KMS-11 (cell line): Measurements from ENCODE around the gene TEAD1.

ENCODE experiments used
- H2AFZ ChIP-seq: fragments of 200-600 bp; sonication (generic); 2 replicates; pipeline ENCODE4 v1.6.1; 2016; ENCODE audit warnings: antibody characterized with exemption, mixed run types, low read depth
- H3K27ac ChIP-seq: fragments of 200-600 bp; sonication (generic); 2 replicates; pipeline ENCODE4 v1.6.1; 2016; ENCODE audit warnings: mild to moderate bottlenecking, mixed run types
- H3K27me3 ChIP-seq: fragments of 200-600 bp; sonication (generic); 2 replicates; pipeline ENCODE4 v1.6.1; 2017; ENCODE audit warnings: mild to moderate bottlenecking, low read depth, mixed run types, moderate library complexity; ENCODE audit not compliant: insufficient read depth
- H3K36me3 ChIP-seq: fragments of 200-600 bp; sonication (generic); 2 replicates; pipeline ENCODE4 v1.6.1; 2017; ENCODE audit warnings: mild to moderate bottlenecking, mixed run types; ENCODE audit not compliant: insufficient read depth
- H3K4me1 ChIP-seq: fragments of 200-600 bp; sonication (generic); 2 replicates; pipeline ENCODE4 v1.6.1; 2016; ENCODE audit warnings: mild to moderate bottlenecking, low read depth, mixed run types; ENCODE audit not compliant: poor library complexity, severe bottlenecking
- H3K4me2 ChIP-seq: fragments of 200-600 bp; sonication (generic); 2 replicates; pipeline ENCODE4 v1.7.0; 2016; ENCODE audit warnings: mild to moderate bottlenecking, mixed run types
- H3K4me3 ChIP-seq: fragments of 200-600 bp; sonication (generic); IDR thresholded peaks from 2 replicates; pipeline ENCODE4 v1.6.1; 2017; ENCODE audit warnings: low read depth, low read length, mixed read lengths; ENCODE audit not compliant: insufficient read depth
- H3K79me2 ChIP-seq: fragments of 200-600 bp; sonication (generic); 2 replicates; pipeline ENCODE4 v1.6.1; 2016; ENCODE audit warnings: low read depth, mixed run types; ENCODE audit not compliant: insufficient read depth
- H3K9ac ChIP-seq: fragments of 200-600 bp; sonication (generic); 2 replicates; pipeline ENCODE4 v1.6.1; 2016; ENCODE audit warnings: mild to moderate bottlenecking, mixed run types
- H4K20me1 ChIP-seq: fragments of 200-600 bp; sonication (generic); 2 replicates; pipeline ENCODE4 v1.6.1; 2016; ENCODE audit warnings: mild to moderate bottlenecking, mixed run types; ENCODE audit not compliant: insufficient read depth
- CTCF ChIP-seq: fragments of 200-600 bp; sonication (generic); conservative IDR thresholded peaks from 2 replicates; pipeline ENCODE4 v1.6.1; 2017; ENCODE audit warnings: low read depth, mild to moderate bottlenecking, antibody characterized with exemption, low read length, moderate library complexity, mixed read lengths

TEAD1 gene

GRCh38 chr11:12715131-12715530 is 40.9 kb downstream of the TEAD1 start:
- Histone ChIP-seq H3K27me3 (no peaks in the 10 kb centered on the region), H3K4me3 (no peak overlapping the region), H3K79me2 (peaks cover 55% of the 10 kb centered on the region), H3K9ac (no peak overlapping the region), H4K20me1 (peaks cover 8% of the 10 kb centered on the region; the same call in 1 of the 2 replicates), H3K4me2 (no peak overlapping the region), H3K36me3 (no peaks in the 10 kb centered on the region), H3K27ac (no peak overlapping the region), H2AFZ (no peak overlapping the region), H3K4me1 (peaks cover 81% of the 10 kb centered on the region)
- TF ChIP-seq CTCF: no peak

- Histone ChIP-seq H4K20me1 (peaks cover 8% of the 10 kb centered on the region; the same call in 1 of the 2 replicates), H3K27me3 (no peaks in the 10 kb centered on the region), H3K4me2 (no peak overlapping the region; the same call in 1 of the 2 replicates), H3K4me1 (peaks cover 82% of the 10 kb centered on the region), H2AFZ (no peak overlapping the region), H3K9ac (no peak overlapping the region), H3K79me2 (peaks cover 55% of the 10 kb centered on the region), H3K27ac (no peak overlapping the region), H3K4me3 (no peak overlapping the region), H3K36me3 (no peaks in the 10 kb centered on the region)
- no peak for TF ChIP-seq CTCF
Observed at GRCh38 chr11:12715941-12716340, 41.7 kb downstream of the TEAD1 start.

- no peak for TF ChIP-seq CTCF
- peaks cover 55% of the 10 kb centered on the region for H3K79me2 ChIP-seq
- H3K27ac ChIP-seq: no peak overlapping the region; the same call in 1 of the 2 replicates
- peaks cover 76% of the 10 kb centered on the region for H3K4me1 ChIP-seq
- H3K9ac ChIP-seq: no peak overlapping the region
- H4K20me1 ChIP-seq: peaks cover 11% of the 10 kb centered on the region
- no peak overlapping the region for H2AFZ ChIP-seq
- H3K4me3 ChIP-seq: no peak overlapping the region
- peak overlapping the region; percentile 74; the same call in 1 of the 2 replicates for H3K4me2 ChIP-seq
- H3K27me3 ChIP-seq: no peaks in the 10 kb centered on the region
- no peaks in the 10 kb centered on the region for H3K36me3 ChIP-seq
Observed at GRCh38 chr11:12716816-12717215, 42.6 kb downstream of the TEAD1 start.

- Histone ChIP-seq H3K27ac (peak overlapping the region; percentile 17; the same call in 1 of the 2 replicates), H3K4me1 (peaks cover 82% of the 10 kb centered on the region), H3K9ac (no peak overlapping the region), H2AFZ (no peak overlapping the region), H4K20me1 (peaks cover 20% of the 10 kb centered on the region), H3K36me3 (no peaks in the 10 kb centered on the region), H3K4me3 (no peak overlapping the region), H3K27me3 (no peaks in the 10 kb centered on the region), H3K4me2 (peak overlapping the region; percentile 74), H3K79me2 (peaks cover 55% of the 10 kb centered on the region)
- no peak for TF ChIP-seq CTCF
Observed at GRCh38 chr11:12717851-12718291, 43.6 kb downstream of the TEAD1 start.
